Fibroblast of villous mesenchyme (primary cell): ENCODE results near the gene FBLN2. TPM values are rescaled to one million over a fixed set of nuclear protein-coding genes. Genes with fewer than 3 reads are reported as not detected.

ENCODE experiments used
- DNase-seq: peaks from one replicate; pipeline ENCODE4 v3.0.0-alpha.2; 2010; ENCODE audit warnings: low read depth
- H3K4me3 ChIP-seq: 2 replicates; pipeline ENCODE4 v1.5.1; 2011; ENCODE audit warnings: low read depth, mild to moderate bottlenecking, low read length
- CTCF ChIP-seq: IDR thresholded peaks from 2 replicates; pipeline ENCODE4 v1.5.1; 2012; ENCODE audit warnings: low read depth, mild to moderate bottlenecking, low read length; ENCODE audit not compliant: insufficient read depth
- total RNA-seq: library from RNA; depleted of rRNA; stranded (reverse); fragments of >200 nt; gene quantifications from 2 replicates; pipeline ENCODE4 v1.2.3, GENCODE V29; 2012

The FBLN2 gene
- total RNA-seq, 1 donor = 30.2 TPM

GRCh38 chr3:13662238-13662847 is 113.4 kb downstream of the FBLN2 start:
- no peak overlapping the region for H3K4me3 ChIP-seq
- no peak for DNase-seq
- TF ChIP-seq CTCF = no peak

GRCh38 chr3:13663781-13664535 is 115.0 kb downstream of the FBLN2 start:
- DNase-seq = no peak
- no peak overlapping the region for H3K4me3 ChIP-seq
- TF ChIP-seq CTCF = no peak

- H3K4me3 ChIP-seq = no peak overlapping the region
- no peak for TF ChIP-seq CTCF
- DNase-seq = no peak
Measured at GRCh38 chr3:13665582-13666226, 116.8 kb downstream of the FBLN2 start.

GRCh38 chr3:13666227-13666619 is 117.3 kb downstream of the FBLN2 start:
- TF ChIP-seq CTCF = no peak
- DNase-seq = no peak
- no peak overlapping the region for H3K4me3 ChIP-seq

- no peak overlapping the region for H3K4me3 ChIP-seq
- DNase-seq = no peak
- TF ChIP-seq CTCF = no peak
Measured at GRCh38 chr3:13666781-13667709, 118.1 kb downstream of the FBLN2 start.

- no peak for TF ChIP-seq CTCF
- DNase-seq = no peak
- no peak overlapping the region for H3K4me3 ChIP-seq
Measured at GRCh38 chr3:13668136-13668535, 119.2 kb downstream of the FBLN2 start.
